HepG2 (cell line): ENCODE results near the gene LHPP.

Experiments used
- CTCF ChIP-seq: sonication (generic); formaldehyde crosslinking; IDR thresholded peaks from 2 replicates; pipeline ENCODE4 v1.5.0; 2020; ENCODE audit warnings: mild to moderate bottlenecking, missing genetic modification reagents, moderate library complexity
- JUNB ChIP-seq: sonication (generic); formaldehyde crosslinking; IDR thresholded peaks from 2 replicates; pipeline ENCODE4 v1.8.0; 2022; ENCODE audit warnings: missing genetic modification reagents, mild to moderate bottlenecking, borderline replicate concordance
- JUND ChIP-seq: sonication (generic); formaldehyde crosslinking; IDR thresholded peaks from 2 replicates; pipeline ENCODE4 v1.8.0; 2022; ENCODE audit warnings: mild to moderate bottlenecking, missing genetic modification reagents
- MEIS1 ChIP-seq: sonication (generic); formaldehyde crosslinking; IDR thresholded peaks from 2 replicates; pipeline ENCODE4 v1.9.0; 2021; ENCODE audit warnings: mild to moderate bottlenecking, missing genetic modification reagents, moderate library complexity, borderline replicate concordance
- POLR2AphosphoS2 ChIP-seq: IDR thresholded peaks from 2 replicates; pipeline ENCODE4 v1.6.1; 2011; ENCODE audit warnings: low read depth, low read length, improper control_type of control experiment
- POLR2AphosphoS5 ChIP-seq: IDR thresholded peaks from 2 replicates; pipeline ENCODE4 v1.6.1; 2012; ENCODE audit warnings: low read depth, low read length
- TAF1 ChIP-seq: sonication (generic); formaldehyde crosslinking; IDR thresholded peaks from 2 replicates; pipeline ENCODE4 v1.4.0; 2020; ENCODE audit warnings: missing genetic modification reagents
- TF ChIP-seq, protein P1 (sequence below): sonication (generic); formaldehyde crosslinking; IDR thresholded peaks from 2 replicates; pipeline ENCODE4 v1.8.1; 2022; ENCODE audit warnings: mild to moderate bottlenecking, missing genetic modification reagents
- TF ChIP-seq, protein P2 (sequence below): sonication (generic); formaldehyde crosslinking; IDR thresholded peaks from 2 replicates; pipeline ENCODE4 v1.4.0; 2020; ENCODE audit warnings: missing genetic modification reagents

DNA sequence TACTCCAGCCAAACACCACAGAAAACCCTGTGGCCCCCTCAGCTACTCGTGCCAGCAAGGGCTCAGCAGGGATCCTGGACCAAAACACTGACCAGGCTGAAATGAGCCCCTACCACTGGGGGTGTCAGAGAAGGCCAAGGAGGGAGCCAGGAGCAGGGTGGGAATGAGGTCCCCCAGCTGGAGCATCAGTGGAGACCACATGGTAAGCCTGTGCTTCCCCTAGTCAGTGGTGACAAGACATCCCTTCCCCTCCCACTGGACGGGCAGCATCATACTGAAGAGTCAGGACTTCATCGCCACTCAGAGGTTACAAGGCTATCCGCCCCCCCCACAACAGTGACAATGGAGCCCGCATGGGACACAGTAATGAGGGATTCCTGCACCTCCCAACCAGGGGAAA is 99.6 kb downstream of the LHPP start:
- TF ChIP-seq, protein P1, sequence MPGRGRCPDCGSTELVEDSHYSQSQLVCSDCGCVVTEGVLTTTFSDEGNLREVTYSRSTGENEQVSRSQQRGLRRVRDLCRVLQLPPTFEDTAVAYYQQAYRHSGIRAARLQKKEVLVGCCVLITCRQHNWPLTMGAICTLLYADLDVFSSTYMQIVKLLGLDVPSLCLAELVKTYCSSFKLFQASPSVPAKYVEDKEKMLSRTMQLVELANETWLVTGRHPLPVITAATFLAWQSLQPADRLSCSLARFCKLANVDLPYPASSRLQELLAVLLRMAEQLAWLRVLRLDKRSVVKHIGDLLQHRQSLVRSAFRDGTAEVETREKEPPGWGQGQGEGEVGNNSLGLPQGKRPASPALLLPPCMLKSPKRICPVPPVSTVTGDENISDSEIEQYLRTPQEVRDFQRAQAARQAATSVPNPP = no peak
- TF ChIP-seq MEIS1 (CRISPR knock-in tag) (no peak), JUND (CRISPR knock-in tag) (no peak), POLR2AphosphoS2 (no peak), JUNB (CRISPR knock-in tag) (no peak), CTCF (CRISPR knock-in tag) (no peak), POLR2AphosphoS5 (no peak), TAF1 (CRISPR knock-in tag) (no peak)
- TF ChIP-seq, protein P2, sequence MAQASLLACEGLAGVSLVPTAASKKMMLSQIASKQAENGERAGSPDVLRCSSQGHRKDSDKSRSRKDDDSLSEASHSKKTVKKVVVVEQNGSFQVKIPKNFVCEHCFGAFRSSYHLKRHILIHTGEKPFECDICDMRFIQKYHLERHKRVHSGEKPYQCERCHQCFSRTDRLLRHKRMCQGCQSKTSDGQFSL = no peak
